GM19452 (cell line): Measurements from ENCODE around the gene TPH2.
A peak's percentile ranks its signal among the peaks of the same experiment; 100 is the strongest.

ENCODE experiments used
- ATAC-seq: cut with Tn5 transposase; IDR thresholded peaks from one replicate; pipeline ENCODE4 v1.9.1; 2021; ENCODE audit not compliant: unreplicated experiment

Gene TPH2

DNA sequence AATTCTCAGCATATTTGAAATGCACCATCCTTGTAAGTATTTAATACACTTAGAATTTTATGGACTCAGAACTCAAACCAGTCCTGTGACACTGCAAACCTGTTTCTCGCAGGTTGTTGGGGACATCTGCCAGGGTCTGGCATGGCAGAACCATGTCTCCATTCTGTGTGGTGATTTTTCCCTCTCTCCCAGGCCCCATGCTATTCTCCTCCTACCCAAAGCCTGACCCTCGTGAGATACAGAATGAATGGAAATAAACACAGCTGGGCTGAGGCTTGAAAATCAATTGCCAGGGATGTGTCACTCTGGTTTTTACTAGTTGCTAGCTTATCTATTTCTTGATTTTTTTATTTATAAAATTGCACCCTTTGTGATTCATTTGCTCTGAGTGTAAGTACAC is 19.8 kb downstream of the TPH2 start:
- ATAC-seq, result no peak

DNA sequence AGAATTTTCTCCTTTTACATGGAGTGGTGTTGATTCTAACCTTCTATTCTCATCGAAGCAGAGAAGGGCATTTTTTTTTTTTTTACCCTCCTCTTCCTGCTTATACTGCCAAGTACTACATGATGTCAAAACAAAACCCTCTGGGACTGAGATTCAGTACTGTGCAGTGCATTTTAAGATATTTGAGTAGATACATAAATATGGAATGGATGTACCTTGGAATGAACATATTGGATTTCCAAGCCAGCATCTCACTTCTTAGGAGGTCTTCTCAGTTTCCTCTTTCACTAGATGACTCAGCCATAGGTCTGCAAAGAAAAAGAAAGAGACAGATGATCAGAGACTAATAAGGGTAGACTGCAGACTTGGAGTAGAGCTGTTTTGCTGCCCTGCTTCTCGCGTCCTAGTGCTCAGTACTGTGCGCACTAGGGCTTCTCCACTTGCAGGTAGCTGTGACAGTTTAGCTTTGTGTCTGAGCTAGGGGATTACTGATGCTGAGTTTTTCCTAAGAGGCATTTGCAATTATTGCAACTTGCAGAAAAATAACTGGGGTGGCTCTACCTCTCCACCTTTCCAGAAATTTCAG is 20.4 kb downstream of the TPH2 start:
- no peak for ATAC-seq

DNA sequence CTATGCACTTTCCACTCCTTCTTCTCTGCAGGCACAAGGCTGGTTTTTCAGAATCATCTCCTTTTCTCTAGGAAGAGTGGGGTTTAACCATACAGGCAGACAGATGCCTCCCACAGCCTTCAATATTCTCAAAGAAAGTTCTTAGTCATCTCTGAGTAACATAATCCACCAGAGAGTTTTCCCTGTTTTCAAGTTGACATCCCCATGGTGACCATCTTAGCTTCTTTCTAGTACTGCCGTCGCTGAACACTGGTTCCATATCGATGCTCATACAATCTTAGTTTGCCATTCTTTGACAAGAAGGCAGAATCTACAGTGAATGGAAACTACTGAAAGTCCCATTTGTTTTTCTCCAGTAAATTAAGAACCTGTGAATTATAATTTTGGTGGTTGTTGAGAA is 28.6 kb downstream of the TPH2 start:
- ATAC-seq, result no peak

DNA sequence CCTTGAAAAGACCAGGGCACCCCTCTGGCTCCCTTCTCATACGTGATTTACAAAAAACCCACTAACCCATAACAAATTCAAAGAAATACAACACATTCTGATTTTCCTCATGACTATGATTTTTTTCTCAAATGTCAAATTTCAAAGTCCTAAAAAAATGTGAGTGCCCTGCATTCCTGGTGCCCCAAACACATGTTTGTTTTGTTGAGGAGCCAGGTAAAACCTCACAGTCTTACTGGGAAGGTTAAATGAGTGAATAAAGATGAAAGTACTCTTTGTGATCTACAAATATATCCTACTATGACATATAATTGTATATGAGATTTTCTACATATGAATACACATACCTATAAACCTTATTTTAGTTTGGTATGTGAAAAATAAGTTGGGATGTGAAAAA is 30.7 kb downstream of the TPH2 start:
- ATAC-seq, result no peak

DNA sequence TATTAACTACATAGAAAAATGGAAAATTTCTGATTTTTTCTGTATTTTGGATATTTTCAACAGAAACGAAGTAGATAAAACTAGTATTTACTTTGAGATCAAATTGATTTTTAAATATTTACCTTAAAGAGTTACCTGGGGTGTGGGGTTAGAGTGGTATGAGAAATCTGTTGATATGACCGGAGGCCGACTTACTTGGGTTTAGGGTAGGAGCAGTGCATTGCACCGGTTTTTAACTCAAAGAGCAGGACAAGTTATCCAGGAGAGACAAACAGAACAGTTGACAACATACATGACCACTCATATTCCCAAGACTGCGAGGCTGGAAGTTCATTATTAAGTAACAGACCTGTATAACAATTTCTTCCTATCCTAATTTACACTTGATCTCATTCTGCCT is 31.4 kb downstream of the TPH2 start:
- no peak for ATAC-seq

DNA sequence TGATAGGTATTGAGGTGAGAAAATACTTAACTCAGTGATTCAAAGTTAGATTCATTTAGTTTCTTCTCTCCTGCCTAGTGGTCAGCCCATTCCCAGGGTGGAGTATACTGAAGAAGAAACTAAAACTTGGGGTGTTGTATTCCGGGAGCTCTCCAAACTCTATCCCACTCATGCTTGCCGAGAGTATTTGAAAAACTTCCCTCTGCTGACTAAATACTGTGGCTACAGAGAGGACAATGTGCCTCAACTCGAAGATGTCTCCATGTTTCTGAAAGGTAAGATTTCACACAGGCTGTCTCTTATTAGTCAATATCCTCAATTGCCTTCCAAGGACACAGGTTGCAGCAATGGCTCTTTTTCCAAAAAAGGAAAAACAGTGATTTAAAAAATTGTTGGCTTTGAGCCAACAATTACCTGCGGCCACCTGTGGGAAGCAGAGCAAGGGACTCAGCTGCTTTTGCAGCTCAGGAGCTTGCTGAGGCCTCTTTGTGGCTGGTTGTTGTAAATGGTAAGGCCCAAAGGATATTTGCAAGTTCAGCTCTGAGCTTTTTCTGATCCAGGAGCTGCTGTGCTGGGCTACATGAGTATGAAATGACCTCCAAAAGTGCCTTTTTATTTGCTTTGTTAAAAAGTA is 33.9 kb downstream of the TPH2 start:
- ATAC-seq, result no peak

DNA sequence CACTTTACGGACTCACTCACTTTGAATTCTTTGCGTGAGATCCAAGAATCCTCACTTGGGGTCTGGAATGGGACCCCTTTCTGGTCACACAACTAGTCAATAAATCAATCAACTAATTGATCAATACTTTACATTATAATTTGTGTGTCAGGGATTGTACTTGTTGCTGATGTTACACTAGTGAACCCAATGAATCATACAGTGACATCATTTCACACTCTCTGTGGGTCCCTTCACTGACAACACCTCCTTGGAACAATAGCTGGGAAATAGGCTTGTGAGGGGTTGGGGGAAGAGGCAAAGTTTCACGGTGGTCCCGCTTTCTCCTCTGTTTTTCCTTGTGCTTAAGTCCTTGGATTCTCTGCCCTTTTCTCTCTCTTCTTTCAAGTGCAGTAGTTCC is 35.0 kb downstream of the TPH2 start:
- no peak for ATAC-seq

DNA sequence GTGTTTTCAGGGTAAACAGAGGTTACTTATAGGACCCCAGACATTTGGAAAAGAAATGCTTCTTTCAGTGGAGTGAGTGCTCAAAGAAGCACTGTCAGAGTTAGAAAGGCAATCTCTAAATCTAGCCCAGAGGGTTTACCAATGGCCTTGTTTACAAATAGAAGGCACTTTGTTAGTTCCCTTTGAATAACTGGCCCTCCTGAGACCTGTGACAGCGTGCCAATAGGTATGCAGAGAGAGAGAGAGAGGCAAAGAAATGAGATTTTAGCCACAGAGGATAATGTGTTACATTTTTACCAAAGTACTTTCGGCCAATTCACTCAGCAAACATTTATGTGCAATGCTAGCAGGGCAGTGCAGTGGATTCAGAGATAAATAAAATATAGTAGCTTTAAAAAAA is 41.9 kb downstream of the TPH2 start:
- ATAC-seq, result no peak

DNA sequence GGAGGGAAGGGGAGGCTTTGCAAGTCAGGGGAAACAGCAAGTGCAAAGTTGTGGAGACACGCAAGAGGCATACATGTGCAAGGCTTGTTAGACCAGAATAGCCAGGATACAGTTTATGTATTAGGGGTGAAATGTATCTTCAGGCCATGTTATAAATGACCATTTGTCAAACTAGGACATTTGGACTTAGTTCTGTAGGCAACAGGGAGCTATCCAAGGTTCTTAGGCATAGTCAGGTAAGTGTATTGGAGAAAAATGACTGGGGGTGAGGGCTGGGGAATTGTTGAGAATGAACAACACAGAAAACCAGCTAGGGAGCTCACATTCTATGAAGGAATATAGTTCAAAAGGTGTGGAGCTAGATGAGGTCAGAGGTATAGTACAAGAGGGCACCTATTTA is 42.5 kb downstream of the TPH2 start:
- no peak for ATAC-seq

DNA sequence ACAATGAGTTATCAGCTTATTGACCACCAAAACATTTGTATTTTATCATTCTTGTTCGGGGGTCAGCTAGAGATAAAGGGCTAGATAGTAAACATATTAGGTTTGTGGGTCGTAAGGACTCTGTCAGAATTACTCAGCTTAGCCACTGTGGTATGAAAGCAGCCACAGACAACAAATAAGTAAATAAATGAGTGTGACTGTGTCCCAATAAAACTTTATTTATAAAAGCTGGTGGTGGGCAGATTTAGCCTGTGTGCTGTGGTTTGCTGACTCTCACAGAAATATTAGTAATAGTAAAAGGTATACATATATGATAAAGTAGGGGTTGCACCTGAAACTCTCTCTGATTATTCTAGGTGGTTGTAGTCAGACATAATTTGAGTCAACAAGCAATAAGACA is 56.1 kb downstream of the TPH2 start:
- no peak for ATAC-seq

DNA sequence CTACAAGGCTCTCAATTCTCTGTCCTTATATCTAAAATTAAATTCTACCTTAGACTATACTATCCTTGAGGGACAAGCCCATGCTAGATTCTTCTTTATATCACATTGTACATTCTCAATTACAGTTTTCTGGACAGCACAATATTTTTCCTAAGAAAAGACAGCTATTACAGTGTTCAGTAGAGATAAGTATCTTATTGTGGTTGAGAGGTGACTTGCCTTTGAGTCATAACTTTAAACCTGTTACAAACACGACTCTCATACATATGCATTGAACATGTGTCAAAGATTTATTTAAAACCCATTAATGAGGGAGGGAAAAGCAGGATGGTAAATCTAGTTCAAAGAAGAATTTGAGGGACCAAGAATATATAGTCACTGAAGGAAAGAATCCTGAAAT is 61.1 kb downstream of the TPH2 start:
- ATAC-seq, result no peak

DNA sequence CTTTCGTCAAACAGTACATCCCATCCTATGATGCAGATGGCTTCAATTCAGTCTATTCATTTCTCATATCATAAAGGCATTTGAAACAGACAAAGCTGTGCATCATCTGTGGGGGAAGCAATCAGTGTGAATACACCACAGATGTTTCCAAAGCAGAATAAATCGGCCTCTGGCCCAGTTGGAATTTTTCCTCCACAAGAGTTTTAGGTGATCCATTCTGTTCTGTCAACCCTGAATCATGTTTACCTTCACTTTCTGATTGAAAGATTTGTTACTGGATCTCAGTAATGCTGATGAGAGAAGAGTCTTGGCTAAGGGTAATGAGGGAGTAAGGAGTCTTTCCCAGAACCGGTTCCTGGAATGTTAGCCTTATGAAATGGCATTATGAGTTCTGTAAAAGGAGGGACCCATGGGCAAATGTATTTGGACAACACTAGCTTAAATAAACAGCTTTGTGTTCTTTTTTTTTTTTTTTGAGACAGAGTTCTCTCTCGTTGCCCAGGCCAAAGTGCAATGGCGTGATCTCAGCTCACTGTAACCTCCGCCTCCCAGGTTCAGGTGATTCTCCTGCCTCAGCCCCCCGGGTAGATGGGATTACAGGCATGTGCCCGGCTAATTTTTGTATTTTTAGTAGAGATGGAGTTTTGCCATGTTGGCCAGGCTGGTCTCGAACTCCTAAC is 62.5 kb downstream of the TPH2 start:
- ATAC-seq, result no peak

DNA sequence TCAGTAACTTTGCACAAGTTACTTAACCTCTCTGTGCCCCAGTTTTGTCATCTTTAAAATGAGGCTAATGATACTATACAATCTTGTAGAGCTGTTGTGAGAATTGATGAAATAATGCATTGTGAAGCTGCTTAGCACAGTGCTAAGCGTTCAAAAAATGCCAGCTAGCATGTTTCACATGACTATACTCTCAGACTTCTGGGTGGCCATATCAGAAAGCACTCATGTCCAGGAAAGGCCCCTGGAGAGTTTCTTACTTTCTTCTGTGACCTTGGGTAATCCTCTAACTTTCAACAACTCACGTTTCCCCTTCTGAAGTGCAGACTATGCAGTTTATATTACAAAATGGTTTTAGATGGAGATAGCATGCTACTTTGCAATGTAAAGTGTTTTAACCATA is 68.1 kb downstream of the TPH2 start:
- ATAC-seq, result no peak

DNA sequence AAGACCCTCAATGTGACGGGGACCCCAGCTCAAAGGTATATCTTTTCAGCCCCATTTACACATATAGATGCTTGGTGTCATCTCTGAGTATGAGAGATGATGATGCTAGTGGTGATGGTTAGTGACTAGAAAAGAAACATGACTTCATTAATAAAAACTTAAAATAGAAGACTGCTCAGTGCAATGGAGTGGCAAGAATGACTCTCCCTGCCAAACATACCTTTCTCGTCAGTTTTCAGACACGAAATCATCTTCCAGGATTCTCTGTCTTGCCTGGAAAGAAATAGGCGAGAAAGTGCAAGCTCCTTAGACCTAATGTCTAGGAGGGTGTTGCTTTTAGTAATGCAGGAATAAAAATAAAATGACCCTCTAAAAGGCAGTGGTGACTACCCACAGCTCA is 71.7 kb downstream of the TPH2 start:
- no peak for ATAC-seq

DNA sequence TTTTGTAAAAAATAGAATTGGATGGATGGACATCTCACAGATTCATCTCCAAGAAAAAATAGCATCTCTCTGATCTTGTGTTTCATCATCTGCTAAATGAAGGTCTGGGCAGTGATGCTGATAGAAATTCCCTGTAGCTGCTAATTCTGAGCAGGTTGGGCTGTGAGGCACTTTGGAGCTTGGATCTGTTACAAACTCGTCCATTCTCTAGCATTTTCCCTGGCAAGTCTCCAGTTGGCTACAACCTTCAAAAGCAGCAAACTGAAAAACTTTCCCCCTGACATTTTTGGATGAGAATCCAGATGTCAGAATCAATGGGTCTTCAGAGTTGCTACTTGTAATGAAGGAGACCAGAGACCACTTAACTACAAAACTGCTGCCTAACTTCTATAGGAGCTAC is 72.7 kb downstream of the TPH2 start:
- ATAC-seq, result no peak

DNA sequence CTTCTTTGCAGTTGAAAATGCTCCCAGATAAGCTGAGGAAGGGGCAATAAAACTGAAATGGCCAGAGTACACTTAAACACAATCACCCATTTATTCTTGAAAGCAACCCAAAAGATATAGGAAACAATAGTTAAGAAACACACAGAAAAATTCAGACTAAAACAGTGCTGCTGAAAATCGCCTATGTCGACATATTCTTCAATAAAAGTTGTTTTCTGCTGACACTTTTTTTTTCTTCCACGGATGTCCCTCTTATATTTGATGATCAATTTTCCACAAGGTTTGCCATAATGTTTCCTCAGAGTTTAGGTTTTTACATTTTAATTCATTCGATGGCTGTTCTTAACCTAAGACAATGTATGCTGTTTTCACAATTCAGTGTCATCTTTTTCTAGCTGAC is 74.2 kb downstream of the TPH2 start:
- ATAC-seq, result no peak

DNA sequence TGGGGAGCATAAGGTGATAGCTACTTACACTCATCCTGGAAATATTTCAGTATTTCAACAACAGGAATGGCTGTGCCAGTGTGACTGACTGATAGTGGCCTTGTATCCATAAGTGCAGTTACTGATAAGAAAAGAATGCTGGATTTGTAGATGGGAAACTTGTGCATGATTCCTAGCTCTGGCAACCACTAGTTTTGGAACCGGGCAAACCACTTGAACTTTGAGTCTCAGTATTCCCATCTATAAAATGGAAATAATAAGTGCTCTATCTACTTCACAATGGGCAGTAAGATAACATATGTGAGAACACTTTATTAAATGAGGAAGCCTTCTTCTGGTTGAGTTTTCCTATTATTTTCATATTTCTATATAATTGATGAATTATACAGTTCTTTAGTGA is 77.2 kb downstream of the TPH2 start:
- no peak for ATAC-seq

DNA sequence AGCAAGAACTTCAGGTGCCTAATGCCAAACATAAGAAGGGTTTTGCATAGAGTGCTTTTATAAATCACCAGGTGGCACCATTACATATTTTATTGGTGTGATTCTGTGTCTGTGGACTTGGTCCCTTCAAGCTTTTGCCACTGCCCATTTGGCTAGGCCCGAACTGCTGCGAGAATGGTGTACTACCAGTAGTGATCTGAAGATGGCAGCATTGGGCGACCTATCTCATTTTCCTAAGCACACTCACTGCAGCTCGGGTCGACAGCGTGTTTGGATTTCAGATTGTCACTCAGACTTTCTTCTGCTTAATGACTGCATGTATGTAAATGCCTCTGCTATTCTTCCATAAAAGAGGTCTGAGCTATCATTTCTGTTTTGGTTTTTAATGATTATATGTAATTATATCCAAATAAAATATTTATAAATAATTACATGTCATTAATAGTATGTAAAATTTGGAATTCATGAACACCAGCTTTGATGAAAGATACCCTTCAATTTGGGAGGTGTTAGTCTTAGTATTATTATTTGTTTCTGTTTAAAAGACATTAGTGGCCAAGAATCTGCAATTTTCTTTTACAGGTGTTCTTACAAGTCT is 78.5 kb downstream of the TPH2 start:
- ATAC-seq, result peak; percentile 96

DNA sequence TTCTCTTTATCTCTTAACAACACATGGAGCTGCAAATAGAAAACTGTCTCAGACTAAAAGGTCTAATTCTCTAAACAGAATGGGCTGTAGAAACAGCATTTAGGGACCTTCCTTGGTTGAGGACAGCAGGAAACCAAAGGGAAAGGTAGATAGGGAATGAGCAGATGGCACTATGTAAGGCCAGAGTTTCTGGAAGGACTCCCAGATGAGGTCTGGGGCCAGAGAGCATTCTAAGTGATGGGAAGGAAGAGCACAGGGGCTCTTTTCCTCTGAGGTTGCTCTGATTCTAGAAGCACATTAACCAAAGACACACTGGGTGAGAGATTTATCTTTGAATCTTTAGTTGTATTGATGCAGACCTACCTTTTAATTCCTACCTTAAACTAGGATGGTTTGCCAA is 79.4 kb downstream of the TPH2 start:
- ATAC-seq, result no peak

DNA sequence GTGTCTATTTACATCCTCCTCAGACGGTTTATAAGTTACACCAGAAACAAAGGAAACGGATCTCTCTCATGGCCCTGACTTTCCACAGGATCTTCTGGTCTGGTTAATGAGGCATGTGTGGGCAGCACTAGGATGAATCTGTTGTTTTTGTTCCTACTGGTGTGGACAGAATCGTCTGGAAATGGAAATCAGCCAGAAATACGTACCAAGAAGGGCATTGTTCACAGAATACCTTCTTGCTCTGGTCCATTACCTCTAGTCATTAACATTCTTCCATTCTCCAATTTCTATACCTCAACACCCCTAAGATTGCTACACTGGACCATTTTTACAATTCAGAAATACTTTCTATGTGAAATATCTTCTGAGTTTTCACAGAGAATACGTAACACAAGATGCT is 86.0 kb downstream of the TPH2 start:
- ATAC-seq, result no peak

DNA sequence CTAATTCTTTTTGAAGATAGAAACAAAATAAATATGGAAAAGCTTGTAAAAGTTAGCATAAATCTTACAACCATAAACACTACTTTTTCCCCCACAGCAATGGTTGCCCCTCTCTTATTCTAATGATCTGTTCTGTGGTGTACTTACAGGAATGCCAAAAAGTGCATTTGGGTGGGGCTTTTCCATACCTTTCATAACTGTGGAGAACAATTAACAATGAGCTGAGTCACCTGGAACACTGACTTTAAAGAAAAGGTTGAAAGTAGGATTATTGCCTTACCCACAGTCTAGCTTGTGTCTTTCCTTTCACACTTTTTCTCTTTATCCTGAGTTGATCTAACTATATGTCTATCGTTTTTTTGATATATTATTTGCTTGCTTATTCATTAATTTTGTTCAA is 86.9 kb downstream of the TPH2 start:
- no peak for ATAC-seq

DNA sequence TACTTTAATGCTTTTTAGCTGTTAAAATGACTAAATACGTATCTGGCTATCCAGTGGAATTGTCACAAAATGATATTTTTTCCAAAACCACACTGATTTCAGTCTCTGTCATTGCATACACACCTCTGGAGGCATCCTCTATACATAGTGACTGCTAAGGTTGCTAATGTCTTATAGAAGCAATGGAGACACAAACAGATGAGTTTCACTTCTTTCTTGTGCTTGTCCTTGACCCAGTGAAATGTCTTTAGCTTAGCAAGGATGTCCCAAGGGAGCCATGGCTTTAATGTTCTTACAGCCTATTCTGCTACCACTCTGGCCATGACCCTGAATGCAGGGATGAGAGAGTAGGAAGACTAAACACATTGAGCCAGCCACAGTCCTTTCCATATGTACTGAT is 90.3 kb downstream of the TPH2 start:
- ATAC-seq, result no peak
